Smooth muscle cell (in vitro differentiated cells): ENCODE results near the gene C20orf144. TPM values are rescaled to one million over a fixed set of nuclear protein-coding genes. Genes with fewer than 3 reads are reported as not detected.

Source experiments
- DNase-seq: peaks from one replicate; lab custom pipeline; 2025; ENCODE audit not compliant: unreplicated experiment; lab: John Stamatoyannopoulos, UW
- H2AFZ ChIP-seq: fragments of 200-600 bp; sonication (generic); 2 replicates; pipeline ENCODE4 v1.6.0; 2016; ENCODE audit warnings: antibody characterized with exemption, low read depth, mild to moderate bottlenecking
- H3F3A ChIP-seq: fragments of 200-600 bp; sonication (generic); 2 replicates; pipeline ENCODE4 v1.6.0; 2017; ENCODE audit warnings: antibody characterized with exemption, low read depth
- H3K27ac ChIP-seq: fragments of 200-600 bp; sonication (generic); 2 replicates; pipeline ENCODE4 v1.5.1; 2016; ENCODE audit warnings: low read depth, mild to moderate bottlenecking
- H3K27me3 ChIP-seq: fragments of 200-600 bp; sonication (generic); 2 replicates; pipeline ENCODE4 v1.6.1; 2016; ENCODE audit warnings: low read depth, mild to moderate bottlenecking
- H3K36me3 ChIP-seq: fragments of 200-600 bp; sonication (generic); 2 replicates; pipeline ENCODE4 v1.5.1; 2016; ENCODE audit warnings: low read depth
- H3K4me1 ChIP-seq: fragments of 200-600 bp; sonication (generic); 2 replicates; pipeline ENCODE4 v1.5.1; 2016; ENCODE audit warnings: low read depth
- H3K4me2 ChIP-seq: fragments of 200-600 bp; sonication (generic); 2 replicates; pipeline ENCODE4 v1.6.0; 2016; ENCODE audit warnings: mild to moderate bottlenecking
- H3K4me3 ChIP-seq: fragments of 200-600 bp; sonication (generic); 2 replicates; pipeline ENCODE4 v1.5.1; 2016; ENCODE audit warnings: mild to moderate bottlenecking
- H3K79me2 ChIP-seq: fragments of 200-600 bp; sonication (generic); 2 replicates; pipeline ENCODE4 v1.6.0; 2016; ENCODE audit warnings: low read depth, mild to moderate bottlenecking
- H3K9ac ChIP-seq: fragments of 200-600 bp; sonication (generic); 2 replicates; pipeline ENCODE4 v1.6.0; 2016; ENCODE audit warnings: low read depth
- H3K9me3 ChIP-seq: fragments of 200-600 bp; sonication (generic); replicated peaks from 2 replicates; pipeline ENCODE4 v1.5.1; 2016; ENCODE audit warnings: low read depth
- H4K20me1 ChIP-seq: fragments of 200-600 bp; sonication (generic); 2 replicates; pipeline ENCODE4 v1.6.0; 2016; ENCODE audit warnings: low read depth
- CTCF ChIP-seq: fragments of 200-600 bp; sonication (generic); IDR thresholded peaks from 2 replicates; pipeline ENCODE4 v1.5.1; 2017; ENCODE audit warnings: borderline replicate concordance, mild to moderate bottlenecking, antibody characterized with exemption; ENCODE audit not compliant: insufficient read depth, poor library complexity, severe bottlenecking
- WGBS: methylation state at CpG from one replicate; pipeline ENCODE4 v1.1.7; 2016; ENCODE audit warnings: low lambda C conversion rate; 5-methylcytosine and 5-hydroxymethylcytosine counted together
- polyA plus RNA-seq: library from polyadenylated mRNA; unstranded; fragments of >200 nt; fragmentation: Nextera tagmentation; extraction: Ambion mirVana; gene quantifications from 2 replicates; pipeline ENCODE4 v1.2.1, GENCODE V29; 2016
- total RNA-seq: library from RNA; depleted of rRNA; stranded (reverse); fragments of >200 nt; gene quantifications from 2 replicates; pipeline ENCODE4 v1.2.3, GENCODE V29; 2014

C20orf144 gene
- total and polyA plus RNA-seq, 2 experiments from 2014 or later, result 0.73 to 1.1 TPM

GRCh38 chr20:33709398-33709797 is 47.3 kb downstream of the C20orf144 start:
- no peaks in the 10 kb centered on the region for H3K36me3 ChIP-seq
- no peaks in the 10 kb centered on the region for H4K20me1 ChIP-seq
- WGBS, result no CpG with 5 or more reads among the region's 2 CpGs
- H3K27ac ChIP-seq, result no peak overlapping the region
- H3K4me2 ChIP-seq, result no peak overlapping the region
- no peaks in the 10 kb centered on the region for H3K27me3 ChIP-seq
- no peaks in the 10 kb centered on the region for H3K9me3 ChIP-seq
- DNase-seq, result no peak
- no peaks in the 10 kb centered on the region for H3K4me1 ChIP-seq
- no peak overlapping the region for H2AFZ ChIP-seq
- no peak for TF ChIP-seq CTCF
- H3F3A ChIP-seq, result no peaks in the 10 kb centered on the region
- H3K79me2 ChIP-seq, result no peaks in the 10 kb centered on the region
- no peak overlapping the region for H3K4me3 ChIP-seq
- H3K9ac ChIP-seq, result no peak overlapping the region

DNA sequence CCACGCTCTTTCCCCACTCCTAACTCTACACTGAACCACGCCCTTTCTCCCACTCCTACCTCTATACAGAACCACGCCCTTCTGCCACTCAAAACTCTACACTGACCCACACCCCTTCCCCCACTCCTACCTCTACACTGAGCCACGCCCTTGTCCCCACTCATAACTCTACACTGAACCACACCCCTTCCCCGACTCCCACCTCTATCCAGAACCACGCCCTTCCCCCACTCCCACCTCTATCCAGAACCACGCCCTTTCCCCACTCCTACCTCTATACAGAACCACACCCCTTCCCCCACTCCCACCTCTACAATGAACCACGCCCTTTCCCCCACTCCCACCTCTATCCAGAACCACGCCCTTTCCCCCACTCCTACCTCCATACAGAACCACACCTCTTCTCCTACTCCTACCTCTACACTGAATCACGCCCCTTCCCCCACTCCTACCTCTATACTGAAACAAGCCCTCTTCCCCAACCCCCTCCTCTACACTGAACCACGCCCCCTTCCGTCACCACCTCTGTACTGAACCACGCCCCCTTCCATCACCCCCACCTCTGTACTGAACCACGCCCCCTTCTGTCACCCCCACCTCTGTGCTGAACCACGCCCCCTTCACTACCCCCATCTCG is 47.9 kb downstream of the C20orf144 start:
- Histone ChIP-seq H3K27me3 (no peaks in the 10 kb centered on the region), H4K20me1 (no peaks in the 10 kb centered on the region), H3F3A (no peaks in the 10 kb centered on the region), H3K4me3 (no peak overlapping the region), H3K9me3 (no peaks in the 10 kb centered on the region), H3K79me2 (no peaks in the 10 kb centered on the region), H3K4me1 (no peaks in the 10 kb centered on the region), H3K27ac (no peak overlapping the region), H2AFZ (no peak overlapping the region), H3K36me3 (no peaks in the 10 kb centered on the region), H3K4me2 (no peak overlapping the region), H3K9ac (no peak overlapping the region)
- no peak for DNase-seq
- WGBS, result 83% methylated on average over 14 of the region's 16 CpGs
- no peak for TF ChIP-seq CTCF

DNA sequence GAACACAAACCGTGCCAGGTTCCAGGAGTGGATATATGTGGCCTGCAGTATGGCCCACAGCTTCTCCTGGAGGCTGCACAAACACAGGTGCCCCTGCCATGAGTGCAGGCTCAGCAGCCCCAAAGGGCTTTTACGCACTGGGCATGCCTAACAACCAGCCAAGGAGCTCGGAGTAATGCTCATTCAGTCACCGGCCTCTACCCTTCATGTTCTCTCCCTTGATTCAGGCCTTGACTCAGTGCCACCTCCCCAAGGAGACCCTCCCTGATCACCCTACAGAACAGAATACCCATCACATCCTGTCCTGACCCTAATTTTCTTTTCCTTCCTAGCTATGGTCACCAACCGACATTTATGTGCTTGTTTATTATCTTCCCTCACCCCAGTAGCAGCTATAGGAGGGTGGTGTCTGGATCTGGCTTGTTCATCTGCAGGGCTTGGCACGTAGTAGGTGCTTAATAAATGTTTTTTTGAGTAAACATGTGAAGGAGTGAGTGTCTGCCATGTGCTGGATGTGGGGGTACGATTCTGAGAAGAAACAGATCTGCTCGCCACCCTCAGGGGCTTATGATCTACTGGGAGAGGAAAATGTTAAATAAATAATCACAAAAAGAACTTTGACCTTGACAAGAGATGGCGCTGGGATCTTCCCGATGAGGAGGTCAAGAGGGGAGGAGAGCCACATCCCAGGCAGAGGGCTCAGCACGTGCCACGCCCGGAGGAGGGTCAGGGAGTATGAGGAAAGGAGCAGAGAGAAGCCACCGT is 48.7 kb downstream of the C20orf144 start:
- H3F3A ChIP-seq, result no peaks in the 10 kb centered on the region
- H3K27me3 ChIP-seq, result no peaks in the 10 kb centered on the region
- no peak overlapping the region for H3K4me3 ChIP-seq
- no peaks in the 10 kb centered on the region for H3K79me2 ChIP-seq
- H3K9me3 ChIP-seq, result no peaks in the 10 kb centered on the region
- no peak overlapping the region for H3K9ac ChIP-seq
- no peak for TF ChIP-seq CTCF
- no peak for DNase-seq
- H4K20me1 ChIP-seq, result no peaks in the 10 kb centered on the region
- 89% methylated on average over 14 of the region's 14 CpGs for WGBS
- no peaks in the 10 kb centered on the region for H3K4me1 ChIP-seq
- no peak overlapping the region for H2AFZ ChIP-seq
- no peak overlapping the region for H3K27ac ChIP-seq
- H3K4me2 ChIP-seq, result no peak overlapping the region
- no peaks in the 10 kb centered on the region for H3K36me3 ChIP-seq

DNA sequence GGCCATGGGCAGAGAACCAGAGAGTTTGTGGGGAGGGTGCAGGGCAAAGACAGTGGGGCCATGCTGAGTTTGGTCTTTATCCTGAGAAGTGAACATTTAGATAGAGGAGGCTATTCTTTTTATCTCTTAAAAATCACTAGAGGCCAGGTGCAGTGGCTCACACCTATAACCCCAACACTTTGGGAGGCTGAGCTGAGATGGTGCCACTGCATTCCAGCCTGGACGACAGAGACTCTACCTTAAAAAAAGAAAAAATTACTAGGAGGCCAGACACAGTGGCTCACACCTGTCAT is 49.3 kb downstream of the C20orf144 start:
- TF ChIP-seq CTCF, result no peak
- no peaks in the 10 kb centered on the region for H3K27me3 ChIP-seq
- H3K4me1 ChIP-seq, result no peaks in the 10 kb centered on the region
- H3F3A ChIP-seq, result no peaks in the 10 kb centered on the region
- 91% methylated on average over 1 of the region's 1 CpG for WGBS
- no peaks in the 10 kb centered on the region for H3K36me3 ChIP-seq
- H3K27ac ChIP-seq, result no peak overlapping the region
- no peak overlapping the region for H3K4me3 ChIP-seq
- H3K79me2 ChIP-seq, result no peaks in the 10 kb centered on the region
- no peaks in the 10 kb centered on the region for H4K20me1 ChIP-seq
- no peak overlapping the region for H3K9ac ChIP-seq
- H2AFZ ChIP-seq, result no peak overlapping the region
- no peaks in the 10 kb centered on the region for H3K9me3 ChIP-seq
- DNase-seq, result no peak
- H3K4me2 ChIP-seq, result no peak overlapping the region
